ENCODE measurements around the gene ZBED4. TPM values are rescaled to one million over a fixed set of nuclear protein-coding genes. Genes with fewer than 3 reads are reported as not detected.

Gene ZBED4, protein sequence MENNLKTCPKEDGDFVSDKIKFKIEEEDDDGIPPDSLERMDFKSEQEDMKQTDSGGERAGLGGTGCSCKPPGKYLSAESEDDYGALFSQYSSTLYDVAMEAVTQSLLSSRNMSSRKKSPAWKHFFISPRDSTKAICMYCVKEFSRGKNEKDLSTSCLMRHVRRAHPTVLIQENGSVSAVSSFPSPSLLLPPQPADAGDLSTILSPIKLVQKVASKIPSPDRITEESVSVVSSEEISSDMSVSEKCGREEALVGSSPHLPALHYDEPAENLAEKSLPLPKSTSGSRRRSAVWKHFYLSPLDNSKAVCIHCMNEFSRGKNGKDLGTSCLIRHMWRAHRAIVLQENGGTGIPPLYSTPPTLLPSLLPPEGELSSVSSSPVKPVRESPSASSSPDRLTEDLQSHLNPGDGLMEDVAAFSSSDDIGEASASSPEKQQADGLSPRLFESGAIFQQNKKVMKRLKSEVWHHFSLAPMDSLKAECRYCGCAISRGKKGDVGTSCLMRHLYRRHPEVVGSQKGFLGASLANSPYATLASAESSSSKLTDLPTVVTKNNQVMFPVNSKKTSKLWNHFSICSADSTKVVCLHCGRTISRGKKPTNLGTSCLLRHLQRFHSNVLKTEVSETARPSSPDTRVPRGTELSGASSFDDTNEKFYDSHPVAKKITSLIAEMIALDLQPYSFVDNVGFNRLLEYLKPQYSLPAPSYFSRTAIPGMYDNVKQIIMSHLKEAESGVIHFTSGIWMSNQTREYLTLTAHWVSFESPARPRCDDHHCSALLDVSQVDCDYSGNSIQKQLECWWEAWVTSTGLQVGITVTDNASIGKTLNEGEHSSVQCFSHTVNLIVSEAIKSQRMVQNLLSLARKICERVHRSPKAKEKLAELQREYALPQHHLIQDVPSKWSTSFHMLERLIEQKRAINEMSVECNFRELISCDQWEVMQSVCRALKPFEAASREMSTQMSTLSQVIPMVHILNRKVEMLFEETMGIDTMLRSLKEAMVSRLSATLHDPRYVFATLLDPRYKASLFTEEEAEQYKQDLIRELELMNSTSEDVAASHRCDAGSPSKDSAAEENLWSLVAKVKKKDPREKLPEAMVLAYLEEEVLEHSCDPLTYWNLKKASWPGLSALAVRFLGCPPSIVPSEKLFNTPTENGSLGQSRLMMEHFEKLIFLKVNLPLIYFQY
- 16.0 and 17.3 TPM in 2 replicates for total RNA-seq

DNA sequence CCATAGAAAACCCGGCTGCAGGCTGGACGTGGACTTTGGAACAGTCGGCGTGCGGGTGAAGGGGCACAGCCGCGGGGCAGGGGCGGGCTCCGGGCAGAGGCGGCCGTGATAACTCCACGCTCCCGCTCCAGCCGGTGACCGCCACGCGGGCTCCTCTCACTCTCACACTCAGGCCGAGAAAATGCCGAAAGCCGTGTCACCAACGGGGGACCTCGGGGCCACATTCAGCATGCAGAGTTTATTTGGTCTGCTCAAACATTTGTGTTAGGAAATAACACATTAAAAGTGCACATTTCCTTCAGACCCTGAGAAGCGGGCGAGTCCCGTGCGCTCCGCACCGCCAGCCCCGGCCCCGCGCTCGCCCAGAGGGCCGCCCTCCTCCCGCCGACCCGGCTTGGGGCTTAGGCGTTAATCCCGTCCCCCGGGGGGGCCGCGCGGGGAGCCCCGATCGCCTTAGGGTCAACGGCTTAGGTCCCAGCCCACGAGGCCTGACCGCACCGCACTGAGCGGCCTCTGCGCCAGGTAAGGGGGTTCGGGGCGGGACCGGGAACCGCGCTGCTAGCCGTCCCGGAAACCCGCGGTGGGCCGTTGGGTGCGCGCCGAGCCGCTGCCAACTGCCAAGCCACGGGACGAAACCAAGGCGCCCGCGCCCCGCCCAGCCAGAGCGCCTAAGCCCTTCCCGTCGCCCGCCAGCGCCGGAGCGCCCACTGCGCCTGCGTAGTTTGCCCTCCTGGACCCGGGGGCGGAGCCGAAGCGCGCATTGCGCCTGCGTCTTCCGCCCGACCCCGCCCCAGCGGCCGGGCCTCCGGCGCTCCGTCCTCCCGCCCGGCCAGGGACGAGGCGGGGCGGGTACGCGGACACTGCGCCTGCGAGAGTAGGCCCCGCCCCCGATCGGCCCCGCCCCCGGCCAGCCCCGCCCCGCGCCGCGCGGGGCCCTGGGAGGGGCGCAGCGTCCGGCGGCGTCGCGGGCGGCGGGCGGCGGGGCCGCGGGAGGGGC, at the start of gene ZBED4:
TSS of gene ZBED4 (plus strand) at position 947 of the 997 bp plus-strand sequence. CDS start 29,819 bp downstream, outside the sequence.
- POLR2A ChIA-PET = interaction anchor here (0.6 to 1.4 kb wide), 4 partner anchors 27 to 479 kb away, joined by 3 to 7 read pairs (median 4); no protein-coding TSS in a partner anchor
- TF ChIP-seq, protein P1, sequence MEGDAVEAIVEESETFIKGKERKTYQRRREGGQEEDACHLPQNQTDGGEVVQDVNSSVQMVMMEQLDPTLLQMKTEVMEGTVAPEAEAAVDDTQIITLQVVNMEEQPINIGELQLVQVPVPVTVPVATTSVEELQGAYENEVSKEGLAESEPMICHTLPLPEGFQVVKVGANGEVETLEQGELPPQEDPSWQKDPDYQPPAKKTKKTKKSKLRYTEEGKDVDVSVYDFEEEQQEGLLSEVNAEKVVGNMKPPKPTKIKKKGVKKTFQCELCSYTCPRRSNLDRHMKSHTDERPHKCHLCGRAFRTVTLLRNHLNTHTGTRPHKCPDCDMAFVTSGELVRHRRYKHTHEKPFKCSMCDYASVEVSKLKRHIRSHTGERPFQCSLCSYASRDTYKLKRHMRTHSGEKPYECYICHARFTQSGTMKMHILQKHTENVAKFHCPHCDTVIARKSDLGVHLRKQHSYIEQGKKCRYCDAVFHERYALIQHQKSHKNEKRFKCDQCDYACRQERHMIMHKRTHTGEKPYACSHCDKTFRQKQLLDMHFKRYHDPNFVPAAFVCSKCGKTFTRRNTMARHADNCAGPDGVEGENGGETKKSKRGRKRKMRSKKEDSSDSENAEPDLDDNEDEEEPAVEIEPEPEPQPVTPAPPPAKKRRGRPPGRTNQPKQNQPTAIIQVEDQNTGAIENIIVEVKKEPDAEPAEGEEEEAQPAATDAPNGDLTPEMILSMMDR (IDR thresholded peaks at IDR 0.05) = no peak
- Mint-ChIP-seq H3K4me1 (peaks cover 36% of the 10 kb centered on the region), H3K4me3 (peak within 1 kb of the TSS; percentile 93), H3K27ac (peak within 1 kb of the TSS; percentile 89), H3K27me3 (peaks cover 16% of the 10 kb centered on the region), H3K36me3 (ENCODE audit: low read depth) (peaks cover 3% of the 10 kb centered on the region), H3K9me3 (no peaks in the 10 kb centered on the region)
- intact Hi-C loops (cut with micrococcal nuclease) = loop anchor here (1.0 to 10.0 kb wide), 5 partner anchors 26 to 352 kb away; partner anchors contain the start of genes ALG12, BRD1, CRELD2 and IL17REL
- CTCF ChIA-PET = no interaction called here
- ATAC-seq (ENCODE audit: low read depth) = peak; percentile 88
- peak; percentile 100 for DNase-seq

DNA sequence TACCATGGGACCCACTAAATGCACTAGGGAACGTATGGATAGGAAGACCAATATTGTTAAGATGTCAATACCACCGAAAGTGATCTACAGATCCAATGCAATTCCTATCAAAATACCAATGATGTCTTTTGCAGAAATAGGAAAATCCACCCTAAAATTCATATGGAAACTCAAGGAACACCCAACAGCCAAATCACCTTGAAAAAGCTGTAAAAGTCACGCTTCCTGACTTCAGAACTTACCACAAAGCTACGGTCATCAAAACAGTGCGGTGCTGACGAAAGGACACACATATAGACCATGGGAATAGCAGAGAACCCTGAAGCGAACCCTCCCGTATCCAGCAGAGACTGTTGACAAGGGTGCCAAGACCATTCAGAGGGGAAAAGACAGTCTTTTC, 46.5 kb upstream of the ZBED4 start:
- peaks cover 41% of the 10 kb centered on the region for H3K36me3 Mint-ChIP-seq (ENCODE audit: low read depth)
- TF ChIP-seq, protein P1 (IDR thresholded peaks at IDR 0.05) = no peak
- peaks cover 60% of the 10 kb centered on the region for H3K4me1 Mint-ChIP-seq
- ChIA-PET CTCF (no interaction called here), POLR2A (no interaction called here)
- no peak overlapping the region for H3K27ac Mint-ChIP-seq
- DNase-seq (no peak), ATAC-seq (ENCODE audit: low read depth) (no peak)
- H3K27me3 Mint-ChIP-seq = no peaks in the 10 kb centered on the region
- no peak overlapping the region for H3K4me3 Mint-ChIP-seq
- no peaks in the 10 kb centered on the region for H3K9me3 Mint-ChIP-seq
- intact Hi-C loops (cut with micrococcal nuclease) = no loop called here

DNA sequence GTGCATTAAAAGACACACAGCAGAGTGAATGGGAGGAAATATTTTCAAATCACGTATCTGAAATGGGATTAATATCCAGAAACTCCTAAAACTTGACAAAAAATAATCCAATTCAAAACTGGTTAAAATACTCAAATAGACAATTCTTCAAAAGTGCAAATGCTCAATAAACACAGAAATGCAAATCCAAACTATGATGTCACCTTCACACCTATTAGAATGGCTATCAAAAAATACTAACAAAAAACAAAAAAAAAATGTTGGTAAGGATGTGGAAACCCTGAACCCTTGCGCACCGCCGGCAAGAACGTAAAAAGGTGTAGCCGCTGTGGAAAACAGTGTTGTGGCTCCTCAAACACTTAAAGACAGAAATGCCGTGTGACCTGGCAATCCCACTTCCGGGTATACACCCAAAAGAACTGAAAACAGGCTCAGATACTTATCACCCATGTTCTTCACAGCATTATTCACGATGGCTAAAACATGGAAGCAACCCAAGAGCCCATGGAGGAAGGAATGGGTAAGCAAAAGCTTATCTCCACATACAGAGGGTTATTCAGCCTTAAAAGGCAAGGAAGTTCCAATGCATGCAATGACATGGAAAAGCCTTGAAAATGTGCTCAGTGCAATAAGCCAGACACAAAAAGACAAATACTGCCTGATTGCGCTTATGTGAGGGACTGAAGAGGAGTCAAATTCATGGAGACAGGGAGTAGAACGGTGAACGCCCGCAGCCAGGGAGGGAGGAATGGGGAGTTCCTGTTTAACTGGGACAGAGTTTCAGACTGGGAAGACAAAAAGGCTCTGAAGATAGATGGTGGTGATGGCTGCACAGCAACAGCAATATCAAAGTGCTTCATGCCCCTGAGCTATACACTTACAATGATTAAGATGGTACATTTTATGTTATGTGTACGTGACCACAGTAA, 45.6 kb upstream of the ZBED4 start:
- POLR2A ChIA-PET = no interaction called here
- ATAC-seq (ENCODE audit: low read depth) = no peak

More for the DNA sequence above, 45.6 kb upstream of the ZBED4 start:
- peaks cover 35% of the 10 kb centered on the region for H3K36me3 Mint-ChIP-seq (ENCODE audit: low read depth)
- TF ChIP-seq, protein P1 (IDR thresholded peaks at IDR 0.05) = no peak
- intact Hi-C loops (cut with micrococcal nuclease) = no loop called here
- H3K4me1 Mint-ChIP-seq = peaks cover 59% of the 10 kb centered on the region
- no peaks in the 10 kb centered on the region for H3K27me3 Mint-ChIP-seq
- H3K9me3 Mint-ChIP-seq = no peaks in the 10 kb centered on the region
- CTCF ChIA-PET = no interaction called here
- no peak overlapping the region for H3K27ac Mint-ChIP-seq
- H3K4me3 Mint-ChIP-seq = no peak overlapping the region
- DNase-seq = no peak
